DOHH2 (cell line): ENCODE results near the gene KIF9.

ENCODE experiments used
- H3F3A ChIP-seq: fragments of 200-600 bp; sonication (generic), shearing (Covaris generic); 2 replicates; pipeline ENCODE4 v1.6.0; 2016; ENCODE audit warnings: antibody characterized with exemption, mild to moderate bottlenecking; ENCODE audit not compliant: control insufficient read depth, insufficient read depth
- H3K27ac ChIP-seq: fragments of 200-600 bp; sonication (generic); 2 replicates; pipeline ENCODE4 v1.5.1; 2014; ENCODE audit warnings: low read depth, mild to moderate bottlenecking, low read length, moderate library complexity
- H3K27me3 ChIP-seq: fragments of 200-600 bp; sonication (generic); 2 replicates; pipeline ENCODE4 v1.6.1; 2014; ENCODE audit warnings: mild to moderate bottlenecking, low read length, mixed read lengths; ENCODE audit not compliant: control insufficient read depth
- H3K36me3 ChIP-seq: fragments of 200-600 bp; sonication (generic); 2 replicates; pipeline ENCODE4 v1.6.1; 2014; ENCODE audit warnings: mild to moderate bottlenecking, low read length, moderate library complexity, mixed read lengths; ENCODE audit not compliant: control insufficient read depth
- H3K4me1 ChIP-seq: fragments of 200-600 bp; sonication (generic); 2 replicates; pipeline ENCODE4 v1.6.1; 2014; ENCODE audit warnings: mild to moderate bottlenecking, low read length, mixed read lengths; ENCODE audit not compliant: control insufficient read depth
- H3K4me2 ChIP-seq: fragments of 200-600 bp; sonication (generic); 2 replicates; pipeline ENCODE4 v1.6.0; 2014; ENCODE audit warnings: mild to moderate bottlenecking, low read length, moderate library complexity
- H3K4me3 ChIP-seq: fragments of 200-600 bp; sonication (generic); 2 replicates; pipeline ENCODE4 v1.5.1; 2014; ENCODE audit warnings: mild to moderate bottlenecking, low read length, mixed read lengths
- H3K79me2 ChIP-seq: fragments of 200-600 bp; sonication (generic); 2 replicates; pipeline ENCODE4 v1.6.1; 2014; ENCODE audit warnings: mild to moderate bottlenecking, low read length, mixed read lengths; ENCODE audit not compliant: control insufficient read depth
- H3K9me2 ChIP-seq: fragments of 200-600 bp; sonication (generic); replicated peaks from 2 replicates; pipeline ENCODE4 v1.6.1; 2014; ENCODE audit warnings: mild to moderate bottlenecking, low read length, mixed read lengths; ENCODE audit not compliant: control insufficient read depth
- H3K9me3 ChIP-seq: fragments of 200-600 bp; sonication (generic); 2 replicates; pipeline ENCODE4 v1.6.1; 2014; ENCODE audit warnings: antibody characterized with exemption, low read length, mixed read lengths; ENCODE audit not compliant: control insufficient read depth, insufficient read depth
- H4K20me1 ChIP-seq: fragments of 200-600 bp; sonication (generic); 2 replicates; pipeline ENCODE4 v1.6.0; 2014; ENCODE audit warnings: low read depth, mild to moderate bottlenecking, antibody characterized with exemption, low read length, moderate library complexity; ENCODE audit not compliant: control insufficient read depth, insufficient read depth
- EZH2phosphoT487 ChIP-seq: fragments of 200-600 bp; sonication (generic); IDR thresholded peaks from 2 replicates; pipeline ENCODE4 v1.6.1; 2017; ENCODE audit warnings: borderline replicate concordance, mild to moderate bottlenecking, antibody characterized with exemption, low read length, moderate library complexity, mixed read lengths
- TF ChIP-seq, protein P1 (sequence below): fragments of 200-600 bp; sonication (generic); IDR thresholded peaks from one replicate; pipeline ENCODE4 v1.5.1; 2014; ENCODE audit warnings: antibody characterized with exemption, mild to moderate bottlenecking, low read depth, low read length; ENCODE audit not compliant: poor library complexity, severe bottlenecking

The KIF9 gene

GRCh38 chr3:47197287-47197686 lies 85.3 kb downstream of the KIF9 start:
- H3K27me3 ChIP-seq = no peaks in the 10 kb centered on the region
- no peaks in the 10 kb centered on the region for H3K9me2 ChIP-seq
- H3K4me1 ChIP-seq = peaks cover 6% of the 10 kb centered on the region
- no peak overlapping the region for H3K27ac ChIP-seq
- no peaks in the 10 kb centered on the region for H3K9me3 ChIP-seq
- H3F3A ChIP-seq = no peaks in the 10 kb centered on the region
- no peak overlapping the region for H3K4me2 ChIP-seq
- H3K79me2 ChIP-seq = no peaks in the 10 kb centered on the region
- TF ChIP-seq, protein P1, sequence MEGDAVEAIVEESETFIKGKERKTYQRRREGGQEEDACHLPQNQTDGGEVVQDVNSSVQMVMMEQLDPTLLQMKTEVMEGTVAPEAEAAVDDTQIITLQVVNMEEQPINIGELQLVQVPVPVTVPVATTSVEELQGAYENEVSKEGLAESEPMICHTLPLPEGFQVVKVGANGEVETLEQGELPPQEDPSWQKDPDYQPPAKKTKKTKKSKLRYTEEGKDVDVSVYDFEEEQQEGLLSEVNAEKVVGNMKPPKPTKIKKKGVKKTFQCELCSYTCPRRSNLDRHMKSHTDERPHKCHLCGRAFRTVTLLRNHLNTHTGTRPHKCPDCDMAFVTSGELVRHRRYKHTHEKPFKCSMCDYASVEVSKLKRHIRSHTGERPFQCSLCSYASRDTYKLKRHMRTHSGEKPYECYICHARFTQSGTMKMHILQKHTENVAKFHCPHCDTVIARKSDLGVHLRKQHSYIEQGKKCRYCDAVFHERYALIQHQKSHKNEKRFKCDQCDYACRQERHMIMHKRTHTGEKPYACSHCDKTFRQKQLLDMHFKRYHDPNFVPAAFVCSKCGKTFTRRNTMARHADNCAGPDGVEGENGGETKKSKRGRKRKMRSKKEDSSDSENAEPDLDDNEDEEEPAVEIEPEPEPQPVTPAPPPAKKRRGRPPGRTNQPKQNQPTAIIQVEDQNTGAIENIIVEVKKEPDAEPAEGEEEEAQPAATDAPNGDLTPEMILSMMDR = no peak
- TF ChIP-seq EZH2phosphoT487 = no peak
- H3K4me3 ChIP-seq = no peak overlapping the region
- no peaks in the 10 kb centered on the region for H3K36me3 ChIP-seq
- no peaks in the 10 kb centered on the region for H4K20me1 ChIP-seq

DNA sequence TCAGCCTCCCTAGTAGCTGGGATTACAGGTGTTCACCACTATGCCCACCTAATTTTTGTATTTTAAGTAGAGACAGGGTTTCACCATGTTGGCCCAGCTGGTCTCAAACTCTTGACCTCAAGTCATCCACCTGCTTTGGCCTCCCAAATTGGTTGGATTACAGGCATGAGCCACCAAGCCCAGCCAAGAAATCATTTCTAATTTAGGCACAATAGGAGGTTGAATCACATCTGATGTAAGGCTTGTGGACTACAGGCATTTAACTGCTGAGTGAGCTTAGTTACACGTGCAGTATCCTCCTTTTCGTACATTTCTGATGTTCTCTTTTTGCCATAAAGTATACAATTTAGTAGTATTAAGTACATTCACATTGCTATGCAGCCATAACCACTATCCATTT lies 87.6 kb downstream of the KIF9 start:
- Histone ChIP-seq H3K27me3 (no peaks in the 10 kb centered on the region), H3K79me2 (no peaks in the 10 kb centered on the region), H3K9me2 (no peaks in the 10 kb centered on the region), H3K27ac (no peak overlapping the region), H3K36me3 (no peaks in the 10 kb centered on the region), H3F3A (no peaks in the 10 kb centered on the region), H3K4me1 (peaks cover 6% of the 10 kb centered on the region), H3K4me2 (no peak overlapping the region), H4K20me1 (no peaks in the 10 kb centered on the region), H3K4me3 (no peak overlapping the region), H3K9me3 (no peaks in the 10 kb centered on the region)
- TF ChIP-seq, protein P1 = no peak
- TF ChIP-seq EZH2phosphoT487 = no peak

- no peak for TF ChIP-seq EZH2phosphoT487
- TF ChIP-seq, protein P1 = no peak
- Histone ChIP-seq H3K27ac (no peak overlapping the region), H4K20me1 (no peaks in the 10 kb centered on the region), H3K27me3 (no peaks in the 10 kb centered on the region), H3K9me2 (no peaks in the 10 kb centered on the region), H3F3A (no peaks in the 10 kb centered on the region), H3K4me2 (no peak overlapping the region), H3K9me3 (no peaks in the 10 kb centered on the region), H3K4me3 (no peak overlapping the region), H3K4me1 (peaks cover 6% of the 10 kb centered on the region), H3K36me3 (no peaks in the 10 kb centered on the region), H3K79me2 (no peaks in the 10 kb centered on the region)
These were observed 88.4 kb downstream of the KIF9 start for GRCh38 chr3:47193871-47194859.
